Loucy (cell line): Measurements from ENCODE around the gene PRKCE.

Experiments
- H2AFZ ChIP-seq: fragments of 200-600 bp; sonication (generic); 2 replicates; pipeline ENCODE4 v1.6.0; 2016; ENCODE audit warnings: antibody characterized with exemption, mild to moderate bottlenecking, low read length, moderate library complexity
- H3F3A ChIP-seq: fragments of 200-600 bp; 2 replicates; pipeline ENCODE4 v1.6.0; 2016; ENCODE audit warnings: antibody characterized with exemption, low read depth, mild to moderate bottlenecking
- H3K27me3 ChIP-seq: fragments of 200-600 bp; sonication (generic); 2 replicates; pipeline ENCODE4 v1.6.1; 2014; ENCODE audit warnings: low read length, mild to moderate bottlenecking; ENCODE audit not compliant: insufficient read depth, poor library complexity, severe bottlenecking
- H3K36me3 ChIP-seq: fragments of 200-600 bp; sonication (generic); 2 replicates; pipeline ENCODE4 v1.6.1; 2016; ENCODE audit warnings: low read length; ENCODE audit not compliant: insufficient read depth
- H3K4me1 ChIP-seq: fragments of 200-600 bp; sonication (generic); 2 replicates; pipeline ENCODE4 v1.5.1; 2014; ENCODE audit warnings: low read length, mild to moderate bottlenecking; ENCODE audit not compliant: insufficient read depth, poor library complexity, severe bottlenecking
- H3K4me2 ChIP-seq: fragments of 200-600 bp; sonication (generic); 2 replicates; pipeline ENCODE4 v1.6.0; 2014; ENCODE audit warnings: antibody characterized with exemption, low read length, low read depth, mild to moderate bottlenecking; ENCODE audit not compliant: poor library complexity, severe bottlenecking
- H3K4me3 ChIP-seq: fragments of 200-600 bp; sonication (generic); 2 replicates; pipeline ENCODE4 v1.5.1; 2014; ENCODE audit warnings: low read length, mild to moderate bottlenecking, mixed read lengths; ENCODE audit not compliant: poor library complexity, severe bottlenecking
- H3K79me2 ChIP-seq: fragments of 200-600 bp; sonication (generic); 2 replicates; pipeline ENCODE4 v1.6.1; 2014; ENCODE audit warnings: low read length; ENCODE audit not compliant: insufficient read depth
- H3K9ac ChIP-seq: fragments of 200-600 bp; sonication (generic); 2 replicates; pipeline ENCODE4 v1.6.0; 2014; ENCODE audit warnings: mild to moderate bottlenecking, low read depth, low read length, moderate library complexity; ENCODE audit not compliant: poor library complexity, severe bottlenecking
- H3K9me2 ChIP-seq: fragments of 200-600 bp; sonication (generic); replicated peaks from 2 replicates; pipeline ENCODE4 v1.6.1; 2016; ENCODE audit warnings: low read depth, low read length, mixed read lengths
- H3K9me3 ChIP-seq: fragments of 200-600 bp; sonication (generic); 2 replicates; pipeline ENCODE4 v1.6.1; 2014; ENCODE audit warnings: mild to moderate bottlenecking, antibody characterized with exemption, low read length, low read depth; ENCODE audit not compliant: insufficient read depth
- H4K20me1 ChIP-seq: fragments of 200-600 bp; sonication (generic); 2 replicates; pipeline ENCODE4 v1.6.0; 2014; ENCODE audit warnings: antibody characterized with exemption, low read length, mild to moderate bottlenecking; ENCODE audit not compliant: insufficient read depth, poor library complexity, severe bottlenecking
- CTCF ChIP-seq: fragments of 200-600 bp; sonication (generic); conservative IDR thresholded peaks from 2 replicates; pipeline ENCODE4 v1.5.1; 2014; ENCODE audit warnings: mild to moderate bottlenecking, antibody characterized with exemption, low read length
- EZH2phosphoT487 ChIP-seq: fragments of 200-600 bp; IDR thresholded peaks from 2 replicates; pipeline ENCODE4 v1.6.1; 2018; ENCODE audit warnings: antibody characterized with exemption, mild to moderate bottlenecking, moderate library complexity, borderline replicate concordance

Gene PRKCE

DNA sequence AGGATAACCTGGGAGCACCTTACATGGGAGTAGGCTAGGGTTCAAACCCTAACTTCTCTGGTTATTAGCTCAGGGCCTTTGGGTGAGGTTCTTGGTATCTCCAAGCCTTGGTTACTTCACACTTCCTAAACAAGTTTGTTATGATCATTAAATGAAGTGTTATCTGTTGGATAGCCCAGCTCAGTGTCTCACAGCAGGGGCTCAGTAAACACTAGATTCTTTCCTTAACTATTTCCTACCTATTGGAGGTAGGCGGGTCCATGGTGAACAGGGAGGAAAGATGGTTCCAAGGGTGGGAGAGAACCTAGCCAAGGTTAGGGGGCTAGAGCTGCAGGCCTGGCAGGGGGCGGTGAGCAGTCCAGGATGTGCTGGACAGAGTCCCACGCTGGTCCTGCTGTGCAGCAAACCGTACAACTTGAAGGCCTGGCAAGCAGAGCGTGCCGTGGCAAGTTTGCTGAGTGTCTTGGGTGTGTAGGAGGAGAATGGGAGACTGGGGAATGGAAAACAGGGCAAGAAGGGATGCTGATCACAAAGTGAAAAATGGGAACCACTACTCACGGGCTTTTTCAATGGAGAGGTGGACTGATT, 259.1 kb downstream of the PRKCE start:
- Histone ChIP-seq H3K4me1 (peaks cover 12% of the 10 kb centered on the region), H3K9ac (no peak overlapping the region), H3K79me2 (peaks cover 2% of the 10 kb centered on the region; the same call in 1 of the 2 replicates), H4K20me1 (no peaks in the 10 kb centered on the region), H3F3A (no peaks in the 10 kb centered on the region), H2AFZ (no peak overlapping the region), H3K4me3 (no peak overlapping the region), H3K9me2 (no peaks in the 10 kb centered on the region), H3K27me3 (no peaks in the 10 kb centered on the region), H3K36me3 (no peaks in the 10 kb centered on the region), H3K4me2 (no peak overlapping the region), H3K9me3 (no peaks in the 10 kb centered on the region)
- no peak for TF ChIP-seq EZH2phosphoT487

DNA sequence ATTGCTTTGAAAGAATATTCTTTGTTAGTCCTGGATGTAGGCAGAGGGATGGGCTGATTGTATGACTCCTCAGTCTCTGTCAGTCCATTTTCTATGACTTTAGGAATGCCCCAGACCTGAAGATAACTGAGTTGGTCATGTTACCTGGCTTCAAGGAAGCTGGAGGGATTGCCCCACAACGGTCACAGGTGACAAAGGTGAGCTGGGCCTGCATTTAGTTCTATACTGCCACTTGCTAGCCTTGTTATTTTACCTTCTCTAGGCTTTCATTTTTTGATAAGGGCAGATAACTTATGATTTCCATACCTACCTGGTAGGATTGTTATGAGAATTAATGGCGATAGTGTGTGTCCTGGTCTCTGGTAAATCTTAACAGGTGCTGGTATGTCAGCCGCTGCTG, 260.1 kb downstream of the PRKCE start:
- no peak overlapping the region for H3K4me3 ChIP-seq
- no peak for TF ChIP-seq CTCF
- H3K4me1 ChIP-seq, result peaks cover 11% of the 10 kb centered on the region
- no peaks in the 10 kb centered on the region for H4K20me1 ChIP-seq
- H3K4me2 ChIP-seq, result no peak overlapping the region
- H2AFZ ChIP-seq, result no peak overlapping the region
- H3K9ac ChIP-seq, result no peak overlapping the region
- H3K36me3 ChIP-seq, result no peaks in the 10 kb centered on the region
- no peaks in the 10 kb centered on the region for H3K27me3 ChIP-seq
- no peaks in the 10 kb centered on the region for H3F3A ChIP-seq
- no peaks in the 10 kb centered on the region for H3K9me2 ChIP-seq
- H3K9me3 ChIP-seq, result no peaks in the 10 kb centered on the region
- H3K79me2 ChIP-seq, result peaks cover 6% of the 10 kb centered on the region; the same call in 1 of the 2 replicates

DNA sequence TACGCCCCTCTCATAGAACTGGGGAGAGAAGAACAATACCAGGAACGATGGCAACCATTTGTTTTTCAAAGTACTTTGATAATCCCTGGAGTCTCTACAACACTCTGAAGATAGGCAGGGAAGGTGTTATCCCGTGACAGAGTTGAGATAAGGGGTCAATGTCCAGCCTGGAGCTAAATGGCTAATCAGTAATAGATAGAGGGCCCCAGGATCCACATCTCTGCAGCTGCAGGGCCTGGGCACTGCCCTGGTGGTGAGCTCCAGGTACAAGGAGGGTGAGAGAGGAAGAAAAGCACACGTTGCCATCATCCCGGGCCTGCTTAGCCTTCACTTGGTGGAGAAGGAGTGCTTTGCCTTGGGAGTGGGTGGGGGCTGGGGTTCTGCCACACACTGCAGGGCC, 260.6 kb downstream of the PRKCE start:
- no peak overlapping the region for H3K4me2 ChIP-seq

More for the DNA sequence above, 260.6 kb downstream of the PRKCE start:
- no peaks in the 10 kb centered on the region for H3K9me2 ChIP-seq
- H4K20me1 ChIP-seq, result no peaks in the 10 kb centered on the region
- no peaks in the 10 kb centered on the region for H3K27me3 ChIP-seq
- H2AFZ ChIP-seq, result no peak overlapping the region
- H3K79me2 ChIP-seq, result peaks cover 6% of the 10 kb centered on the region; the same call in 1 of the 2 replicates
- H3K9me3 ChIP-seq, result no peaks in the 10 kb centered on the region
- peaks cover 12% of the 10 kb centered on the region for H3K4me1 ChIP-seq
- no peak overlapping the region for H3K9ac ChIP-seq
- H3K4me3 ChIP-seq, result no peak overlapping the region
- no peaks in the 10 kb centered on the region for H3K36me3 ChIP-seq
- H3F3A ChIP-seq, result no peaks in the 10 kb centered on the region
- TF ChIP-seq EZH2phosphoT487, result no peak
- TF ChIP-seq CTCF, result no peak
